Smooth muscle cell (in vitro differentiated cells): ENCODE data around the gene EPC1. TPM values are rescaled to one million over a fixed set of nuclear protein-coding genes. Genes with fewer than 3 reads are reported as not detected.

Experiments used
- DNase-seq: peaks from one replicate; lab custom pipeline; 2025; ENCODE audit not compliant: unreplicated experiment; lab: John Stamatoyannopoulos, UW
- H2AFZ ChIP-seq: fragments of 200-600 bp; sonication (generic); 2 replicates; pipeline ENCODE4 v1.6.0; 2016; ENCODE audit warnings: antibody characterized with exemption, low read depth, mild to moderate bottlenecking
- H3F3A ChIP-seq: fragments of 200-600 bp; sonication (generic); 2 replicates; pipeline ENCODE4 v1.6.0; 2017; ENCODE audit warnings: antibody characterized with exemption, low read depth
- H3K27ac ChIP-seq: fragments of 200-600 bp; sonication (generic); 2 replicates; pipeline ENCODE4 v1.5.1; 2016; ENCODE audit warnings: low read depth, mild to moderate bottlenecking
- H3K27me3 ChIP-seq: fragments of 200-600 bp; sonication (generic); 2 replicates; pipeline ENCODE4 v1.6.1; 2016; ENCODE audit warnings: low read depth, mild to moderate bottlenecking
- H3K36me3 ChIP-seq: fragments of 200-600 bp; sonication (generic); 2 replicates; pipeline ENCODE4 v1.5.1; 2016; ENCODE audit warnings: low read depth
- H3K4me1 ChIP-seq: fragments of 200-600 bp; sonication (generic); 2 replicates; pipeline ENCODE4 v1.5.1; 2016; ENCODE audit warnings: low read depth
- H3K4me2 ChIP-seq: fragments of 200-600 bp; sonication (generic); 2 replicates; pipeline ENCODE4 v1.6.0; 2016; ENCODE audit warnings: mild to moderate bottlenecking
- H3K4me3 ChIP-seq: fragments of 200-600 bp; sonication (generic); 2 replicates; pipeline ENCODE4 v1.5.1; 2016; ENCODE audit warnings: mild to moderate bottlenecking
- H3K79me2 ChIP-seq: fragments of 200-600 bp; sonication (generic); 2 replicates; pipeline ENCODE4 v1.6.0; 2016; ENCODE audit warnings: low read depth, mild to moderate bottlenecking
- H3K9ac ChIP-seq: fragments of 200-600 bp; sonication (generic); 2 replicates; pipeline ENCODE4 v1.6.0; 2016; ENCODE audit warnings: low read depth
- H3K9me3 ChIP-seq: fragments of 200-600 bp; sonication (generic); replicated peaks from 2 replicates; pipeline ENCODE4 v1.5.1; 2016; ENCODE audit warnings: low read depth
- H4K20me1 ChIP-seq: fragments of 200-600 bp; sonication (generic); 2 replicates; pipeline ENCODE4 v1.6.0; 2016; ENCODE audit warnings: low read depth
- WGBS: methylation state at CpG from one replicate; pipeline ENCODE4 v1.1.7; 2016; ENCODE audit warnings: low lambda C conversion rate; 5-methylcytosine and 5-hydroxymethylcytosine counted together
- polyA plus RNA-seq: library from polyadenylated mRNA; unstranded; fragments of >200 nt; fragmentation: Nextera tagmentation; extraction: Ambion mirVana; gene quantifications from 2 replicates; pipeline ENCODE4 v1.2.1, GENCODE V29; 2016
- total RNA-seq: library from RNA; depleted of rRNA; stranded (reverse); fragments of >200 nt; gene quantifications from 2 replicates; pipeline ENCODE4 v1.2.3, GENCODE V29; 2014
- TF ChIP-seq, protein P1 (sequence below): fragments of 200-600 bp; sonication (generic); IDR thresholded peaks from 2 replicates; pipeline ENCODE4 v1.5.1; 2017; ENCODE audit warnings: borderline replicate concordance, mild to moderate bottlenecking, antibody characterized with exemption; ENCODE audit not compliant: insufficient read depth, poor library complexity, severe bottlenecking

EPC1 gene
- total and polyA plus RNA-seq, 2 experiments from 2014 or later, result 16.3 to 52.1 TPM

DNA sequence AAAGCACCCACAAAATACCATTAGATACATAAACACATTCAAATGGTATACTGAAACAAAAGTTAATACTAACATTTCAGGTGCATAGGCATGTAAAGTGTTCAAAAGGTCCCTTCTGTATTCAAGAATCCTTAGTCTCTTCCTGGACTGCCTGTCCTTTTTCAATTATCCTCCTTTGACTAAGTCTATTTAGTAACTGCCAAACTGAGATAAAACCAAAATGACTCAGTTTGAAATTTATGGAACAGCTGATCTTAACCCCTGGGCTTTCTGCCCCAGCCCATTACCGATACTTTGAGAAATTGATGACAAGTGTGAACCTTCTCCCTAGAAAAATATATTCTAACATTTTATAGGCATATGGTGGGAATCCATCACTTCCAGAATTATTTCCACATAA, 5.4 kb downstream of the EPC1 start:
- H3K27me3 ChIP-seq, result no peaks in the 10 kb centered on the region
- H2AFZ ChIP-seq, result no peak overlapping the region
- H3F3A ChIP-seq, result no peaks in the 10 kb centered on the region
- peaks cover 20% of the 10 kb centered on the region for H3K4me1 ChIP-seq
- TF ChIP-seq, protein P1, sequence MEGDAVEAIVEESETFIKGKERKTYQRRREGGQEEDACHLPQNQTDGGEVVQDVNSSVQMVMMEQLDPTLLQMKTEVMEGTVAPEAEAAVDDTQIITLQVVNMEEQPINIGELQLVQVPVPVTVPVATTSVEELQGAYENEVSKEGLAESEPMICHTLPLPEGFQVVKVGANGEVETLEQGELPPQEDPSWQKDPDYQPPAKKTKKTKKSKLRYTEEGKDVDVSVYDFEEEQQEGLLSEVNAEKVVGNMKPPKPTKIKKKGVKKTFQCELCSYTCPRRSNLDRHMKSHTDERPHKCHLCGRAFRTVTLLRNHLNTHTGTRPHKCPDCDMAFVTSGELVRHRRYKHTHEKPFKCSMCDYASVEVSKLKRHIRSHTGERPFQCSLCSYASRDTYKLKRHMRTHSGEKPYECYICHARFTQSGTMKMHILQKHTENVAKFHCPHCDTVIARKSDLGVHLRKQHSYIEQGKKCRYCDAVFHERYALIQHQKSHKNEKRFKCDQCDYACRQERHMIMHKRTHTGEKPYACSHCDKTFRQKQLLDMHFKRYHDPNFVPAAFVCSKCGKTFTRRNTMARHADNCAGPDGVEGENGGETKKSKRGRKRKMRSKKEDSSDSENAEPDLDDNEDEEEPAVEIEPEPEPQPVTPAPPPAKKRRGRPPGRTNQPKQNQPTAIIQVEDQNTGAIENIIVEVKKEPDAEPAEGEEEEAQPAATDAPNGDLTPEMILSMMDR, result no peak
- no peaks in the 10 kb centered on the region for H3K9me3 ChIP-seq
- no peak overlapping the region for H3K4me2 ChIP-seq
- peaks cover 95% of the 10 kb centered on the region for H4K20me1 ChIP-seq
- no peak overlapping the region for H3K9ac ChIP-seq
- peaks cover 95% of the 10 kb centered on the region for H3K79me2 ChIP-seq
- H3K36me3 ChIP-seq, result no peaks in the 10 kb centered on the region
- no peak overlapping the region for H3K27ac ChIP-seq
- no peak for DNase-seq
- no peak overlapping the region for H3K4me3 ChIP-seq
- 58% methylated on average over 1 of the region's 1 CpG for whole genome bisulfite sequencing

DNA sequence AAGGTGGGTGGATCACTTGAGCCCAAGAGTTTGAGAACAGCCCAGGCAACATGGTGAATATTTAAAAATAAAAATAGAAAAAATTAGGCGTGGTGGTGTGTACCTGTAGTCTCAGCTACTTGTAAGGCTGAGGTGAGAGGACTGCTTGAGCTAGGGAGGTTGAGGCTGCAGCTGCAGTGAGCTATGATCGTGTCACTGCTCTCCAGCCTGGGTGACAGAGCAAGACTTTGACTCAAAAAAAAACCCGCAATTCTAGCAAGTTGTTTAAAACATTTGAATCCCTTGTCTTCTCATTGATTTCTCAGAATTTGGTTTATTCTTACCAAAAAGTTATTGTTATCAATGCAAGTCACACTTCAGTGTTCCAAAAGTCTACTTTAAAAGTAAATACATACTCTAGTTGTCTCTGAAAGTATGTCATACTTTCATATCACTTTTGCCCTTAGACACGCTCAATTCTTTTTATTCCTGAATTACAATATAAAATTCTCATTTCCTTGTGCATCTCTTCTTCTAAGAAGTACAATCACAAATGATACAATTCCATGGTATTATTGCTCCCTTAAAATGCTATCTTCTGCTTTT, 6.3 kb downstream of the EPC1 start:
- no peak overlapping the region for H3K4me2 ChIP-seq
- TF ChIP-seq, protein P1, result no peak
- no peaks in the 10 kb centered on the region for H3K36me3 ChIP-seq
- no peak overlapping the region for H3K27ac ChIP-seq
- H3K4me1 ChIP-seq, result peaks cover 20% of the 10 kb centered on the region
- no peaks in the 10 kb centered on the region for H3F3A ChIP-seq
- H3K27me3 ChIP-seq, result no peaks in the 10 kb centered on the region
- H3K9me3 ChIP-seq, result no peaks in the 10 kb centered on the region
- no peak for DNase-seq
- 68% methylated on average over 4 of the region's 4 CpGs for WGBS
- peaks cover 99% of the 10 kb centered on the region for H4K20me1 ChIP-seq
- no peak overlapping the region for H3K9ac ChIP-seq
- no peak overlapping the region for H2AFZ ChIP-seq
- H3K4me3 ChIP-seq, result no peak overlapping the region
- peaks cover 99% of the 10 kb centered on the region for H3K79me2 ChIP-seq

DNA sequence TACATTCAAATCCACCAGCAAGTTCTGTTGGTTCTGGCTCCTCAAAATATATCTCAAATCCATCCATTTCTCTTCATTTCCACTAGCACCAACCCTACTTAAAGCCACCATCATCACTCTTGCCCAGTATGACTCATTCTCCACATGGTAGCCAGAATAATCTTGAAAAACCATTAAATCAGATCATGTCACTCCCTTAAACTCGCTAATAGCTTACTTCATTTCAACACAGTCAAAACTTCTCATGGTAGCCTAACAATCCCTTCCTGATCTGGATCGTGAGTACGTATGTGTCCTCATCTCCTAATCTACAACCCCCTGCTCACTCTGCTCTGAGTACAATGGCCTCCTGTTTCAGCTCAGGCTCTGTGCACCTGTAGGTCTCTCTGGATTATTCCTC, 8.7 kb downstream of the EPC1 start:
- no peak overlapping the region for H2AFZ ChIP-seq
- H3K27ac ChIP-seq, result no peak overlapping the region
- H3F3A ChIP-seq, result peaks cover 7% of the 10 kb centered on the region
- no peak overlapping the region for H3K4me2 ChIP-seq
- H4K20me1 ChIP-seq, result peaks cover 99% of the 10 kb centered on the region
- DNase-seq, result no peak
- 70% methylated on average over 3 of the region's 3 CpGs for WGBS
- no peaks in the 10 kb centered on the region for H3K27me3 ChIP-seq
- H3K9ac ChIP-seq, result no peak overlapping the region
- H3K4me3 ChIP-seq, result no peak overlapping the region
- peaks cover 7% of the 10 kb centered on the region for H3K4me1 ChIP-seq
- TF ChIP-seq, protein P1, result no peak
- peaks cover 99% of the 10 kb centered on the region for H3K79me2 ChIP-seq
- no peaks in the 10 kb centered on the region for H3K36me3 ChIP-seq
- no peaks in the 10 kb centered on the region for H3K9me3 ChIP-seq

DNA sequence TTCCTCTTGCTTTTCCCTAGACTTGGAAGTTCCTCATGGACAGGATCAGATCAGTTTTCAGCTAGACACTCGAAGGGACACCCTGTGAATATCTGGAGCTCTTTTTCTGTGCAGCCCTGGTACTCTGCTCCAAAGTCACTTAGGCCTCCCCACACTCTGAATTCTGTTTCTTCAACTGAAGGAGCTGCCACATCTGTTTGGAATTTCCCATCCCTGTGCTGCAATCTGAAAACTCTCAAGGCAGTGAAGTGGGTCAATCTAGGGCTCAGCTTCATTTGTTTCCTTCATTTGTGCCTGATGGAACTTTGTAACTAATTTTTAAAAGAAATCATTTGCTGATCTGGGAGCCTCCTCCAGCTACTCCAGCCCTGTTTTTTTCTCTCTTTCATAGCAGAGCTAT, 9.6 kb downstream of the EPC1 start:
- H3K4me3 ChIP-seq, result no peak overlapping the region
- no peak for DNase-seq
- peaks cover 99% of the 10 kb centered on the region for H3K79me2 ChIP-seq
- no peak overlapping the region for H2AFZ ChIP-seq
- no peaks in the 10 kb centered on the region for H3K27me3 ChIP-seq
- H3K27ac ChIP-seq, result peak overlapping the region; percentile 20
- H3K9me3 ChIP-seq, result no peaks in the 10 kb centered on the region
- TF ChIP-seq, protein P1, result no peak
- H3K36me3 ChIP-seq, result no peaks in the 10 kb centered on the region
- H3K4me1 ChIP-seq, result peaks cover 14% of the 10 kb centered on the region
- no peak overlapping the region for H3K4me2 ChIP-seq
- no peak overlapping the region for H3K9ac ChIP-seq
- H4K20me1 ChIP-seq, result peaks cover 99% of the 10 kb centered on the region
- peaks cover 10% of the 10 kb centered on the region for H3F3A ChIP-seq
- WGBS, result 91% methylated on average over 1 of the region's 1 CpG
